Measurements from ENCODE around the gene RHPN2.

Gene RHPN2

GRCh38 chr19:33064792-33065550 is at the start of gene RHPN2:
Gene RHPN2, minus strand, starts transcription at chr19:33064888. Its CDS starts 36 bp downstream, at chr19:33064852.
- peak; percentile 80 for DNase-seq

GRCh38 chr19:33114312-33114711 is 49.6 kb upstream of the RHPN2 start:
- DNase-seq = no peak

- DNase-seq = no peak
These were observed 46.9 kb upstream of the RHPN2 start for GRCh38 chr19:33111587-33111986.

GRCh38 chr19:33110137-33110910 is 45.6 kb upstream of the RHPN2 start:
- DNase-seq = no peak

- DNase-seq = no peak
These were observed 43.5 kb upstream of the RHPN2 start for GRCh38 chr19:33108161-33108560.

- DNase-seq = no peak
These were observed 38.2 kb upstream of the RHPN2 start for GRCh38 chr19:33102893-33103292.

GRCh38 chr19:33100894-33101644 is 36.4 kb upstream of the RHPN2 start:
- DNase-seq = no peak

GRCh38 chr19:33098055-33098534 is 33.4 kb upstream of the RHPN2 start:
- no peak for DNase-seq

- DNase-seq = no peak
These were observed 31.3 kb upstream of the RHPN2 start for GRCh38 chr19:33096005-33096404.

- DNase-seq = no peak
These were observed 29.9 kb upstream of the RHPN2 start for GRCh38 chr19:33094436-33095067.

- no peak for DNase-seq
These were observed 28.9 kb upstream of the RHPN2 start for GRCh38 chr19:33093420-33094210.

- no peak for DNase-seq
These were observed 25.5 kb upstream of the RHPN2 start for GRCh38 chr19:33090179-33090578.

- no peak for DNase-seq
These were observed 24.3 kb upstream of the RHPN2 start for GRCh38 chr19:33089010-33089409.

GRCh38 chr19:33086955-33087354 is 22.3 kb upstream of the RHPN2 start:
- DNase-seq = no peak

- no peak for DNase-seq
These were observed 21.0 kb upstream of the RHPN2 start for GRCh38 chr19:33085570-33086128.

GRCh38 chr19:33080761-33081681 is 16.3 kb upstream of the RHPN2 start, which contains the start of gene GPATCH1:
Gene GPATCH1, plus strand, starts transcription at chr19:33081181. Its CDS starts 13 bp downstream, at chr19:33081194.
- DNase-seq = peak; percentile 91

GRCh38 chr19:33075519-33075918 is 10.8 kb upstream of the RHPN2 start:
- no peak for DNase-seq

- DNase-seq = no peak
These were observed 7.2 kb upstream of the RHPN2 start for GRCh38 chr19:33071887-33072286.

- DNase-seq = no peak
These were observed 2.4 kb upstream of the RHPN2 start for GRCh38 chr19:33067121-33067520.

GRCh38 chr19:33066543-33066942 is 1.9 kb upstream of the RHPN2 start:
- DNase-seq = no peak

- DNase-seq = no peak
These were observed 263 bp downstream of the RHPN2 start for GRCh38 chr19:33064458-33064791.

All from stimulated activated CD8-positive, alpha-beta memory T cell treated with anti-CD3 and anti-CD28 coated beads, Interleukin-4, amount 100 ng/mL, for 48 hours (primary cell).